ENCODE data around the gene DICER1. TPM values are rescaled to one million over a fixed set of nuclear protein-coding genes. Genes with fewer than 3 reads are reported as not detected.

DICER1 gene
- total RNA-seq, 1 donor from 2014 or later = 71.1 TPM

- intact Hi-C loops (cut with DNase I) = no loop called here
- ATAC-seq = no peak
- TF ChIP-seq, protein P1, sequence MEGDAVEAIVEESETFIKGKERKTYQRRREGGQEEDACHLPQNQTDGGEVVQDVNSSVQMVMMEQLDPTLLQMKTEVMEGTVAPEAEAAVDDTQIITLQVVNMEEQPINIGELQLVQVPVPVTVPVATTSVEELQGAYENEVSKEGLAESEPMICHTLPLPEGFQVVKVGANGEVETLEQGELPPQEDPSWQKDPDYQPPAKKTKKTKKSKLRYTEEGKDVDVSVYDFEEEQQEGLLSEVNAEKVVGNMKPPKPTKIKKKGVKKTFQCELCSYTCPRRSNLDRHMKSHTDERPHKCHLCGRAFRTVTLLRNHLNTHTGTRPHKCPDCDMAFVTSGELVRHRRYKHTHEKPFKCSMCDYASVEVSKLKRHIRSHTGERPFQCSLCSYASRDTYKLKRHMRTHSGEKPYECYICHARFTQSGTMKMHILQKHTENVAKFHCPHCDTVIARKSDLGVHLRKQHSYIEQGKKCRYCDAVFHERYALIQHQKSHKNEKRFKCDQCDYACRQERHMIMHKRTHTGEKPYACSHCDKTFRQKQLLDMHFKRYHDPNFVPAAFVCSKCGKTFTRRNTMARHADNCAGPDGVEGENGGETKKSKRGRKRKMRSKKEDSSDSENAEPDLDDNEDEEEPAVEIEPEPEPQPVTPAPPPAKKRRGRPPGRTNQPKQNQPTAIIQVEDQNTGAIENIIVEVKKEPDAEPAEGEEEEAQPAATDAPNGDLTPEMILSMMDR (IDR thresholded peaks at IDR 0.05) = no peak
- H3K27ac ChIP-seq = no peak overlapping the region
- no peaks in the 10 kb centered on the region for H3K4me1 ChIP-seq
- H3K4me3 ChIP-seq = no peak overlapping the region
- H3K27me3 ChIP-seq = no peaks in the 10 kb centered on the region
- no peak for DNase-seq
- no peaks in the 10 kb centered on the region for H3K9me3 ChIP-seq
- peaks cover 79% of the 10 kb centered on the region for H3K36me3 ChIP-seq
Measured at GRCh38 chr14:95119336-95119735, 38.0 kb downstream of the DICER1 start.

DNA sequence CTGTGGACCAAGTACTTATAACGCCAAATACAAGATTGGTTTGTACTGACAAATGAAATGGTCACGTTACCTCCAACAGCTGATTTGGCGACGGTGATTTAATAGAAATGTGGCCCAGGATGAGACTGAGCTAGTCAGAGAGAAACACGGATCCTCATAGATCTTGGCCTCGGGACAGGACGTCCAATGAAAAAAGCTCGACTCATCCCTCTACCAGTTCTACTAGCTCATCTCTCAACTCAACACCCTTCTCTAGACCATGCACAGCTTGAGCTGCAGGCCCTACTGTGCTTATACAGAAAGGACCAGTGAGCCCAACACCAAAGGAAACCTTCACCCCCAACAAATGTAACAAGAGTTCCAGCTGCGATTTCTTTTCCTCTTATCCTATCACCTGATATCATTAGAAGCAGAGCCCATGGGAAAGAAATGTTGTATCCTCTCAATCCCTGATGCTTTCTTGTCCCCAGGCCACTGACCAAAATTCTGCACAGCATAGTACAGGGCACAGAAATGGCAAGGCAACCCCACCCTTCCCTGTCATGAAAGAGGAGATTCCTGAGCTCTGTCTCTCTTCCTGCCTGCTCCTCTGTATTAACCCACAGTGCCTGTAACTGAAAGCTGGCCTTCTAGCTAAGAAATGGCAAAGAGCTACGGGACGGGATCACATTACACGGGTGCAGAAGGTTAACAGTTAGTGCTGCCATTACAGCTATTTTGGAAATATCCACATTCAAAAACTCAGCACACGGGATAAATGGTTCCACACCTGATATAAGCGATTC, 39.2 kb downstream of the DICER1 start:
- Histone ChIP-seq H3K27ac (no peak overlapping the region), H3K27me3 (no peaks in the 10 kb centered on the region), H3K4me3 (no peak overlapping the region), H3K4me1 (no peaks in the 10 kb centered on the region), H3K36me3 (peaks cover 78% of the 10 kb centered on the region), H3K9me3 (no peaks in the 10 kb centered on the region)
- DNase-seq (no peak), ATAC-seq (no peak)
- TF ChIP-seq, protein P1 (IDR thresholded peaks at IDR 0.05) = no peak
- intact Hi-C loops (cut with DNase I) = no loop called here

DNA sequence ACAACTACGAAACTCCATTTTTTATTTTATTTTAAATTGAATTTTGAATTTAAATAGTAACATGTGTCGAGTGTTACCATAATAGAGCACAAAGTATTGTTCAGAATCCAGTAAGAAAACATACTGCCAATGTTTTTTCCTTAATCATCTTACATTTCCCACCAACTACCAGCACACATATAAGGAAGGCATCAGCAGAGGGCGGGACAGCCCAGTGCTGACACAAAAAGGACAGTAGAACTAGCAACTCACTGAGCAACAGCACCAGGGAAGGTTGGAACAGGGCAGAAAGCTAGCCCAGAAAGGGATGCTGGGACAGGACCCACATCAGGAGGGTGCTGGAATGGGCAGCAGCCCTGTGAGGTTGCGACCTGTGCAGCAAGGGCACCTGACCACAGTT, 43.9 kb downstream of the DICER1 start:
- ATAC-seq = no peak
- intact Hi-C loops (cut with DNase I) = loop anchor here (5.0 kb wide), 1 partner anchor 324 kb away; no protein-coding TSS in a partner anchor
- TF ChIP-seq, protein P1 (IDR thresholded peaks at IDR 0.05) = no peak
- Histone ChIP-seq H3K4me3 (no peak overlapping the region), H3K4me1 (no peaks in the 10 kb centered on the region), H3K27ac (no peak overlapping the region), H3K36me3 (peaks cover 95% of the 10 kb centered on the region), H3K9me3 (no peaks in the 10 kb centered on the region), H3K27me3 (no peaks in the 10 kb centered on the region)
- no peak for DNase-seq

DNA sequence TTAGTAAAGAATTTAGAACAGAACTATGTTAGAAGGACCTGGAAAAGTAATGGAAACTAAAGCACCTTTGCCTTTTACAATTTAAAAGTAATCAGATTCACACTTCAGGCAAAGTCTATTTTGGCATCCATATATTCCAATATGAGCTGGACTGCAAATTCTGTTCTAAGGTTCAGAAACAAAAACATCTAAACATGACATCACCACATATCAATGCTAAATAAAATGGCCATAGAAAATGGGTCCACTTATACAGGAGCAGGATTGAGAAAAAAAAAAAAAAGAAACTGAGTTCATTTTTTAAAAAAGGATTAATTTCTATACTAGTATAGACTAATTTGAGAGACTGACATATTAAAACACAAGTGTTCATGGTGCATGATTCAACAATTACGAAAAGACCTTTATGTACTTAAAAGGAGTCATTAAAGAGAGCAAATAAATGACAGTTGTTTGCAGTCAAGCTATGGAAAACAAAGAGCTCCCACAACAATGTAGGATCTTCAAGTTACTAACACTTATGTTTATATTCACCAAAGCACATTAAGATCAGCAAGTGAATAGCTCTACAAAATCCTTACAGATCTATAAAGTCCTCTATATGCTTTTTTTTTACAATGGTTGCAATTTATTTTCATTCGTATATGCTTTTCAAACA, 45.7 kb downstream of the DICER1 start:
- DNase-seq = no peak
- TF ChIP-seq, protein P1 (IDR thresholded peaks at IDR 0.05) = no peak
- Histone ChIP-seq H3K4me1 (no peaks in the 10 kb centered on the region), H3K27ac (no peak overlapping the region), H3K27me3 (no peaks in the 10 kb centered on the region), H3K4me3 (no peak overlapping the region), H3K9me3 (no peaks in the 10 kb centered on the region), H3K36me3 (peaks cover 99% of the 10 kb centered on the region)
- ATAC-seq = no peak
- intact Hi-C loops (cut with DNase I) = loop anchor here (5.0 kb wide), 1 partner anchor 326 kb away; no protein-coding TSS in a partner anchor

GRCh38 chr14:95110178-95110577, 47.2 kb downstream of the DICER1 start:
- ATAC-seq (no peak), DNase-seq (no peak)
- Histone ChIP-seq H3K4me3 (no peak overlapping the region), H3K4me1 (no peaks in the 10 kb centered on the region), H3K27ac (no peak overlapping the region), H3K27me3 (no peaks in the 10 kb centered on the region), H3K9me3 (no peaks in the 10 kb centered on the region), H3K36me3 (peaks cover 99% of the 10 kb centered on the region)
- TF ChIP-seq, protein P1 (IDR thresholded peaks at IDR 0.05) = no peak
- intact Hi-C loops (cut with DNase I) = loop anchor here (5.0 kb wide), 1 partner anchor 327 kb away; no protein-coding TSS in a partner anchor

All from upper lobe of right lung (tissue), 1 donor.